ENCODE measurements around the gene SMARCC2. TPM values are rescaled to one million over a fixed set of nuclear protein-coding genes. Genes with fewer than 3 reads are reported as not detected.

SMARCC2 gene
- total RNA-seq, 4 donors from 2014 or later: 73.6 to 125 (median 118) TPM

GRCh38 chr12:56152756-56153677, 36.3 kb downstream of the SMARCC2 start:
- no peak for TF ChIP-seq CTCF (IDR thresholded peaks at IDR 0.05; ENCODE audit: low read depth)

DNA sequence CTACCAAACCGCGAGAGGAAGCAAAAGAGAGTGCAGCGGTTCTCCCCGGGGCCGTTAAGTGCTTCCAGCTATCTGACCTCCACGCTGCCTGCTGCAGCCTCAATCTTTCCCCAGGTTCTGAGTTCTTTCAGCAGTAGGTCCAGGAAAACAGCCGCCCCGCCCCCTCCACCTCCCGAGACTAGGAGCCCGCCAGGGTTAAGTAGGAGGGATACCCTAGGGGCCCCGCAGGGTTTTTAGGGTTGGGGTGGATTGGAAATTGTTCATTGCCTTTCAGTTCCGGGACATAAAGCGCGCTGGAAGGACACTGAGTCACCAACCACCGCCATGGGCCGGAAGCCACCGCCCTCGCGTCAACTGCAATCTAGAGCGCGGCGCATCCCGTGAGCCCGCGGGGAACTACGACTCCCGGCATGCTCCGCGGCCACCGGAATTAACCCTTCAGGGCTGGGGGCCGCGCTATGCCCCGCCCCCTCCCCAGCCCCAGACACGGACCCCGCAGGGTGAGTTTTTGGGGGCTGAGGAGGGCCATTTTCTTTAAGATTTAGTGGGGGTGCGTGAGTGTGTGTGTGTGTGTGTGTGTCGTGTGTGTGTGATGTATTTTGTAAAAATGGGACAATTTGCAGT, 37.0 kb downstream of the SMARCC2 start, which contains the start of gene MYL6B:
MYL6B (plus strand) TSS at position 456 of the 624 bp plus-strand sequence. CDS start 1,332 bp downstream, outside the sequence.
- no peak for TF ChIP-seq CTCF (IDR thresholded peaks at IDR 0.05; ENCODE audit: low read depth)

DNA sequence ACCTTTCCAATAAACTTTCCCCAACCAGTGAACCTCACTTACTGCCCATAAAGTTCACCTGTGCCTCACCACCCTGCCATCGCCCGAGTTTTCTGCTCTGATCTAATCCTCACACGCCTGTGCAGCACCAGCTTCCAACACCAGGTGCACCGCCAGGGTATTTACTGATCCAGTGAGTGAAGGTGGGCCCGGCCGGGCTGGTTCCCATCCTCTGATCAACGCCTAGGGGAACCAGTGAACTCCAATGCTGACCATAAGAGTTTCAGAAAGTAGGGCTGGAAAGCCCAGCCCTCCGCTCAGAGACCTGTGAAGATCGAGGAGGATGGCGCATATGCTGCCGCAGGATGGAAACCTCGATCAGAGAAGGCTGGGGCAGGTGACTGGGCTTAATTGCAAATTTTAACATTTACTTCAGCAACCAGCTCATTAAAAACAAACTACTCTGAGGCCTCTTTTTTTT, 37.6 kb downstream of the SMARCC2 start:
- TF ChIP-seq CTCF (IDR thresholded peaks at IDR 0.05; ENCODE audit: low read depth): no peak

GRCh38 chr12:56150563-56150962, 38.7 kb downstream of the SMARCC2 start:
- no peak for TF ChIP-seq CTCF (IDR thresholded peaks at IDR 0.05; ENCODE audit: low read depth)

DNA sequence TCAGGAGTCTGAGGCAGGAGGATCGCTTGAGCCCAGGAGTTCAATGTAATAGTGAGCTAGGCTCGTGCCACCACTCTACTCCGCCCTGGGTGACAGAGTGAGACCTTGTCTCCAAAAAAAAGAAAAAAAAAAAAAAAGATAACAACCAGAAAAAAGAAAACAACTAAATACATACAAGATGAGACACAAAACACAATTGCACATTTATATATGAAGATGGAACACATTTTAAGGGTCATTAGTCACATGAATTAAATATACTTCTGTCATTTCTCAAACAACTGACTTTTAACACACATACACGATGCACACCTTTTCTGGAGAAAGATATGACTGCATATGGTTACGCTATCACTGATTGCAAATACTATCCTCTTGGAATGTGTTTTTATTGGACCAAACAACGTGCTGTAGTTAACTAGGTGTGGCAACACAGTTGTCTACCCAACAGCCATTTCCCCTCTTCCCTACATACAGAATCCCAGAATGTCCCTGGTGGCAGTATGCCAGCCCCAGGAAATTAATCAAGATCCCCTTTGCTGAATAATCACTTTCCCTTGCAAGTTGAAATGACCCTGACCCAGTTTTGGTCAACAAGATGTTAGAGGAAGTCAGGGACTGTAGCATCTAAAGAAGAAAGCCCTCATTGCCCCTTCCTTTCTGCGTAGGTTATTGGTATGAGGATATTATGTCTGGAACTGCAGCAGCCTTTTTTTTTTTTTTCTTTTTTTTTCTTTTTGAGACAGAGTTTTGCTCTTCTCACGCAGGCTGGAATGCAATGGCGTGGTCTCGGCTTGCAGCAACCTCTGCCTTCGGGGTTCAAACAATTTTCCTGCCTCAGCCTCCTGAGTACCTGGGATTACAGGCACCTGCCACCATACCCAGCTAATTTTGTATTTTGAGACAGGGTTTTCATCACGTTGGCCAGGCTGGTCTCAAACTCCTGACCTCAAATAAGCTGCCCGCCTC, 42.5 kb downstream of the SMARCC2 start:
- no peak for TF ChIP-seq CTCF (IDR thresholded peaks at IDR 0.05; ENCODE audit: low read depth)

GRCh38 chr12:56145217-56145616, 44.1 kb downstream of the SMARCC2 start:
- no peak for TF ChIP-seq CTCF (IDR thresholded peaks at IDR 0.05; ENCODE audit: low read depth)
